Spleen (tissue), 7 donors: ENCODE data around the gene FRMD4A.

Experiments
- CTCF ChIP-seq, 11 experiments: fragments of 200-600 bp in 7 of 11; fragments of 450-650 bp in 4 of 11; sonication (generic) in 4 of 11; IDR thresholded peaks in 8 of 11; conservative IDR thresholded peaks in 3 of 11; 1 replicate in 7 of 11; 2 replicates in 4 of 11; pipeline versions ENCODE4 v1.4.0 to v1.8.0; 2016 to 2021; ENCODE audit warnings: antibody characterized with exemption in 11 of 11, inconsistent platforms in 4 of 11, mild to moderate bottlenecking in 1 of 11
- POLR2A ChIP-seq, 3 donors: fragments of 450-650 bp; IDR thresholded peaks; one replicate each; pipeline ENCODE4 v1.5.1; 2017; ENCODE audit warnings: antibody characterized with exemption in 3 of 3, mild to moderate bottlenecking in 1 of 3
- donor health status: DM: no; HTN: no; CAD: no; lungs with moderate emphysema.
- donor health status: DM: no; HTN: no; CAD: no.
- donor health status: DM: no; HTN: no; CAD: no.

- no peak for TF ChIP-seq POLR2A (IDR thresholded peaks at IDR 0.05)
- no peak for TF ChIP-seq CTCF (IDR thresholded peaks at IDR 0.05 in 8 of 11, conservative IDR thresholded peaks at IDR 0.05 in 3 of 11)
Measured at GRCh38 chr10:14126697-14127440, 203.9 kb downstream of the FRMD4A start.
